Esophagus (tissue), 2 donors: ENCODE data around the gene DSCAM. TPM values are rescaled to one million over a fixed set of nuclear protein-coding genes. Genes with fewer than 3 reads are reported as not detected.

Source experiments
- H3K27ac ChIP-seq, 2 donors: one replicate each; pipeline ENCODE4 v1.5.1; 2013; ENCODE audit warnings: low read depth in 2 of 2, mild to moderate bottlenecking in 2 of 2, inconsistent platforms in 1 of 2, low read length in 1 of 2, moderate library complexity in 1 of 2
- H3K27me3 ChIP-seq, 2 donors: one replicate each; pipeline ENCODE4 v1.6.1; 2013; ENCODE audit warnings: low read length in 2 of 2, control low read depth in 1 of 2, mild to moderate bottlenecking in 1 of 2; ENCODE audit not compliant: insufficient read depth in 2 of 2, control insufficient read depth in 1 of 2
- H3K36me3 ChIP-seq, 2 donors: one replicate each; pipeline ENCODE4 v1.6.1; 2013; ENCODE audit warnings: low read length in 1 of 2; ENCODE audit not compliant: control insufficient read depth in 2 of 2, insufficient read depth in 2 of 2
- H3K4me1 ChIP-seq, 2 donors: one replicate each; pipeline ENCODE4 v1.6.1; 2013; ENCODE audit warnings: low read length in 1 of 2; ENCODE audit not compliant: control insufficient read depth in 2 of 2, insufficient read depth in 2 of 2
- H3K4me3 ChIP-seq, 2 donors: one replicate each; pipeline ENCODE4 v1.5.1; 2013; ENCODE audit warnings: low read length in 2 of 2, mild to moderate bottlenecking in 2 of 2, low read depth in 1 of 2, moderate library complexity in 1 of 2
- H3K9me3 ChIP-seq, 2 donors: one replicate each; pipeline ENCODE4 v1.6.1; 2013; ENCODE audit warnings: mild to moderate bottlenecking in 2 of 2, low read depth in 1 of 2, low read length in 1 of 2, moderate library complexity in 1 of 2; ENCODE audit not compliant: control insufficient read depth in 2 of 2, insufficient read depth in 1 of 2
- WGBS, 2 donors: extraction: QIAGEN DNeasy Blood & Tissue Kit; methylation state at CpG; one replicate each; pipeline ENCODE4 v1.1.7; 2013; 5-methylcytosine and 5-hydroxymethylcytosine counted together
- polyA plus RNA-seq, 2 donors: library from polyadenylated mRNA; stranded (reverse); fragments of 200-250 nt; gene quantifications; one replicate each; pipeline ENCODE4 v1.2.3, GENCODE V29; 2013
- donor health status: healthy with polysubstance abuse.
- donor health status: Bipolar disorder and iron deficiency.

The DSCAM gene
- polyA plus RNA-seq, 2 donors: under 0.01 TPM; not detected in 1

GRCh38 chr21:40120940-40121575 is 725.9 kb downstream of the DSCAM start:
- Histone ChIP-seq H3K27ac (no peak overlapping the region), H3K4me3 (no peak overlapping the region), H3K36me3 (no peaks in the 10 kb centered on the region), H3K9me3 (no peaks in the 10 kb centered on the region), H3K4me1 (no peaks in the 10 kb centered on the region), H3K27me3 (no peaks in the 10 kb centered on the region)
- whole genome bisulfite sequencing, 2 donors: 29 to 30% methylated on average over 4 of the region's 4 CpGs

GRCh38 chr21:40118527-40118926 is 728.4 kb downstream of the DSCAM start:
- Histone ChIP-seq H3K27me3 (no peaks in the 10 kb centered on the region), H3K4me3 (no peak overlapping the region), H3K4me1 (no peaks in the 10 kb centered on the region), H3K36me3 (no peaks in the 10 kb centered on the region), H3K9me3 (no peaks in the 10 kb centered on the region), H3K27ac (no peak overlapping the region)
- 78 to 83% methylated on average over 9 of the region's 9 CpGs for WGBS, 2 donors

GRCh38 chr21:40117236-40117635 is 729.7 kb downstream of the DSCAM start:
- no peak overlapping the region for H3K4me3 ChIP-seq
- H3K27me3 ChIP-seq: no peaks in the 10 kb centered on the region
- H3K9me3 ChIP-seq: no peaks in the 10 kb centered on the region
- H3K4me1 ChIP-seq: no peaks in the 10 kb centered on the region
- WGBS, 2 donors: 87 to 93% methylated on average over 4 of the region's 4 CpGs
- no peak overlapping the region for H3K27ac ChIP-seq
- H3K36me3 ChIP-seq: no peaks in the 10 kb centered on the region

GRCh38 chr21:40115775-40116174 is 731.2 kb downstream of the DSCAM start:
- no peaks in the 10 kb centered on the region for H3K4me1 ChIP-seq
- H3K27me3 ChIP-seq: no peaks in the 10 kb centered on the region
- H3K36me3 ChIP-seq: no peaks in the 10 kb centered on the region
- no peaks in the 10 kb centered on the region for H3K9me3 ChIP-seq
- no peak overlapping the region for H3K27ac ChIP-seq
- no peak overlapping the region for H3K4me3 ChIP-seq

GRCh38 chr21:40102682-40103081 is 744.3 kb downstream of the DSCAM start:
- no peaks in the 10 kb centered on the region for H3K36me3 ChIP-seq
- H3K27me3 ChIP-seq: no peaks in the 10 kb centered on the region
- 67 to 78% methylated on average over 3 of the region's 3 CpGs for WGBS, 2 donors
- H3K27ac ChIP-seq: no peak overlapping the region
- no peaks in the 10 kb centered on the region for H3K4me1 ChIP-seq
- H3K4me3 ChIP-seq: no peak overlapping the region
- peaks cover 0 to 3% of the 10 kb centered on the region in 2 donors for H3K9me3 ChIP-seq

GRCh38 chr21:40099809-40100208 is 747.1 kb downstream of the DSCAM start:
- WGBS, 2 donors: 74 to 81% methylated on average over 3 of the region's 3 CpGs
- H3K4me1 ChIP-seq: no peaks in the 10 kb centered on the region

GRCh38 chr21:40095477-40095876 is 751.5 kb downstream of the DSCAM start:
- WGBS, 2 donors: 68 to 71% methylated on average over 3 of the region's 3 CpGs
- H3K4me1 ChIP-seq: no peaks in the 10 kb centered on the region
- H3K36me3 ChIP-seq: no peaks in the 10 kb centered on the region
- no peak overlapping the region for H3K27ac ChIP-seq
- no peaks in the 10 kb centered on the region for H3K27me3 ChIP-seq
- no peak overlapping the region for H3K4me3 ChIP-seq
- no peaks in the 10 kb centered on the region for H3K9me3 ChIP-seq

More at GRCh38 chr21:40099809-40100208, 747.1 kb downstream of the DSCAM start:
- no peaks in the 10 kb centered on the region for H3K27me3 ChIP-seq
- H3K27ac ChIP-seq: no peak overlapping the region
- no peaks in the 10 kb centered on the region for H3K36me3 ChIP-seq
- H3K9me3 ChIP-seq: peaks cover 0 to 3% of the 10 kb centered on the region in 2 donors
- no peak overlapping the region for H3K4me3 ChIP-seq

GRCh38 chr21:40080385-40080784 is 766.6 kb downstream of the DSCAM start:
- WGBS, 2 donors: 77 to 82% methylated on average over 3 of the region's 3 CpGs
- Histone ChIP-seq H3K36me3 (no peaks in the 10 kb centered on the region), H3K4me3 (no peak overlapping the region), H3K27ac (no peak overlapping the region), H3K27me3 (no peaks in the 10 kb centered on the region), H3K9me3 (peaks cover 0 to 9% of the 10 kb centered on the region in 2 donors), H3K4me1 (no peaks in the 10 kb centered on the region)

- H3K4me1 ChIP-seq: no peaks in the 10 kb centered on the region
- no peak overlapping the region for H3K27ac ChIP-seq
- WGBS, 2 donors: 84 to 90% methylated on average over 8 of the region's 8 CpGs
Observed at GRCh38 chr21:40074710-40075109, 772.2 kb downstream of the DSCAM start.

GRCh38 chr21:40074198-40074597 is 772.8 kb downstream of the DSCAM start:
- Histone ChIP-seq H3K27me3 (no peaks in the 10 kb centered on the region), H3K4me3 (no peak overlapping the region), H3K9me3 (peaks cover 4 to 6% of the 10 kb centered on the region in 2 donors), H3K4me1 (no peaks in the 10 kb centered on the region), H3K27ac (no peak overlapping the region), H3K36me3 (no peaks in the 10 kb centered on the region)
- 69 to 70% methylated on average over 6 of the region's 6 CpGs for WGBS, 2 donors

More at GRCh38 chr21:40074710-40075109, 772.2 kb downstream of the DSCAM start:
- Histone ChIP-seq H3K27me3 (no peaks in the 10 kb centered on the region), H3K36me3 (no peaks in the 10 kb centered on the region), H3K9me3 (peaks cover 4 to 6% of the 10 kb centered on the region in 2 donors), H3K4me3 (no peak overlapping the region)
